SH-SY5Y (cell line): Measurements from ENCODE around the gene SETD1B.

Experiments used
- GATA2 ChIP-seq: IDR thresholded peaks from 2 replicates; pipeline ENCODE4 v1.6.1; 2011; ENCODE audit warnings: mild to moderate bottlenecking, low read depth, low read length
- GATA3 ChIP-seq: IDR thresholded peaks from 2 replicates; pipeline ENCODE4 v1.6.1; 2011; ENCODE audit warnings: low read depth, mild to moderate bottlenecking, low read length, moderate library complexity

DNA sequence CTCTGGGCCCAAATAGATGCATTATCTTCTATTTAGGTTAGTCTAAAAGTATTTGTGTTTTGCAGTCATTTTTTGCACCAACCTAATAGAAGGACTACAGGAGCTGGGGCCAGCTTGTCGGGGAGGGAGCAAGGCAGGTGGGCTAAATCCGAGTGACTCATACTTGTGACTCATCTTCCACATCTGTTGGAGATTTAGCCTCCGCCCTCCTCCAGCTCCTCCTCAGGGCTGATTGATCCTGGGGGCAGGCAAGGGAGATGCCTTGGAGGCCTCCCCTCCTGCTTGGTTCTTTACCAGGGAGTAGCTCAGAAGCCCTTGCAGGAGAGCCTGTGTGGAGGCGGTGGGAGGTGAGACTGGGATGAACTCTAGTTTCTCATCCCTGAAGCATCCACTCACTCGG is 38.2 kb upstream of the SETD1B start:
- no peak for TF ChIP-seq GATA2
- no peak for TF ChIP-seq GATA3
